Neural cell (in vitro differentiated cells): ENCODE data around the gene LTB4R2. TPM values are rescaled to one million over a fixed set of nuclear protein-coding genes. Genes with fewer than 3 reads are reported as not detected.
A peak's percentile ranks its signal among the peaks of the same experiment; 100 is the strongest.

Experiments used
- H2AFZ ChIP-seq: fragments of 200-600, 300-800 bp; sonication (generic), shearing (Covaris generic); 2 replicates; pipeline ENCODE4 v1.6.0; 2014; ENCODE audit warnings: low read depth, mild to moderate bottlenecking, antibody characterized with exemption, low read length, moderate library complexity
- H3F3A ChIP-seq: fragments of 200-600 bp; shearing (Covaris generic); 2 replicates; pipeline ENCODE4 v1.6.1; 2016; ENCODE audit warnings: mild to moderate bottlenecking, moderate library complexity, mixed read lengths, antibody characterized with exemption, low read length; ENCODE audit not compliant: insufficient read depth, poor library complexity, severe bottlenecking
- H3K27ac ChIP-seq: fragments of 200-600, 300-800 bp; sonication (generic), shearing (Covaris generic); 2 replicates; pipeline ENCODE4 v1.5.1; 2014; ENCODE audit warnings: mild to moderate bottlenecking, low read length, moderate library complexity
- H3K27me3 ChIP-seq: fragments of 300-800, 200-600 bp; sonication (generic), shearing (Covaris generic); 2 replicates; pipeline ENCODE4 v1.6.0; 2014; ENCODE audit warnings: mild to moderate bottlenecking, low read depth, low read length, moderate library complexity; ENCODE audit not compliant: insufficient read depth
- H3K36me3 ChIP-seq: fragments of 300-800, 200-600 bp; sonication (generic), shearing (Covaris generic); 2 replicates; pipeline ENCODE4 v1.5.1; 2014; ENCODE audit warnings: mild to moderate bottlenecking, antibody characterized with exemption, low read length, moderate library complexity; ENCODE audit not compliant: insufficient read depth
- H3K4me2 ChIP-seq: fragments of 300-800, 200-600 bp; sonication (generic), shearing (Covaris generic); 2 replicates; pipeline ENCODE4 v1.6.0; 2014; ENCODE audit warnings: mild to moderate bottlenecking, low read length
- H3K4me3 ChIP-seq: fragments of 300-800, 200-600 bp; sonication (generic), shearing (Covaris generic); 2 replicates; pipeline ENCODE4 v1.5.1; 2014; ENCODE audit warnings: mild to moderate bottlenecking, low read length, moderate library complexity
- H3K79me2 ChIP-seq: fragments of 200-600 bp; shearing (Covaris generic); replicated peaks from 2 replicates; pipeline ENCODE4 v1.6.0; 2014; ENCODE audit warnings: mild to moderate bottlenecking, low read length, moderate library complexity; ENCODE audit not compliant: insufficient read depth
- H3K9ac ChIP-seq: fragments of 300-800, 200-600 bp; sonication (generic), shearing (Covaris generic); 2 replicates; pipeline ENCODE4 v1.6.1; 2016; ENCODE audit warnings: mild to moderate bottlenecking, low read length, mixed read lengths
- H3K9me2 ChIP-seq: fragments of 200-600 bp; shearing (Covaris generic); 2 replicates; pipeline ENCODE4 v1.6.1; 2016; ENCODE audit warnings: mild to moderate bottlenecking, low read length, mixed read lengths; ENCODE audit not compliant: insufficient read depth
- H3K9me3 ChIP-seq: fragments of 200-600, 300-800 bp; sonication (generic), shearing (Covaris generic); 2 replicates; pipeline ENCODE4 v1.6.1; 2016; ENCODE audit warnings: mild to moderate bottlenecking, mixed run types, low read length, moderate library complexity, mixed read lengths
- H4K20me1 ChIP-seq: fragments of 200-600 bp; shearing (Covaris generic); 2 replicates; pipeline ENCODE4 v1.6.1; 2016; ENCODE audit warnings: mild to moderate bottlenecking, mixed run types; ENCODE audit not compliant: insufficient read depth
- CTCF ChIP-seq: fragments of 450-650 bp; IDR thresholded peaks from 2 replicates; pipeline ENCODE4 v1.5.1; 2014; ENCODE audit warnings: antibody characterized with exemption, mild to moderate bottlenecking, moderate library complexity; ENCODE audit not compliant: poor library complexity, severe bottlenecking
- EP300 ChIP-seq: fragments of 450-650 bp; conservative IDR thresholded peaks from 2 replicates; pipeline ENCODE4 v1.6.1; 2014; ENCODE audit warnings: antibody characterized with exemption, mild to moderate bottlenecking, moderate library complexity; ENCODE audit not compliant: poor library complexity, severe bottlenecking
- EZH2 ChIP-seq: fragments of 200-600, 300-800 bp; shearing (Covaris generic), sonication (generic); IDR thresholded peaks from 2 replicates; pipeline ENCODE4 v1.6.1; 2014; ENCODE audit warnings: antibody characterized with exemption, low read length, borderline replicate concordance, mild to moderate bottlenecking; ENCODE audit not compliant: insufficient read depth, poor library complexity, severe bottlenecking
- MXI1 ChIP-seq: fragments of 450-650 bp; conservative IDR thresholded peaks from 2 replicates; pipeline ENCODE4 v1.6.1; 2014; ENCODE audit warnings: antibody characterized with exemption, mild to moderate bottlenecking; ENCODE audit not compliant: poor library complexity, severe bottlenecking
- POLR2AphosphoS5 ChIP-seq: IDR thresholded peaks from 2 replicates; pipeline ENCODE4 v1.6.1; 2012
- RAD21 ChIP-seq: fragments of 450-650 bp; conservative IDR thresholded peaks from 2 replicates; pipeline ENCODE4 v1.6.1; 2014; ENCODE audit warnings: antibody characterized with exemption, mild to moderate bottlenecking, moderate library complexity
- REST ChIP-seq: IDR thresholded peaks from 2 replicates; pipeline ENCODE4 v1.6.1; 2012; ENCODE audit warnings: borderline replicate concordance
- SMC3 ChIP-seq: fragments of 450-650 bp; conservative IDR thresholded peaks from 2 replicates; pipeline ENCODE4 v1.6.1; 2014; ENCODE audit warnings: antibody characterized with exemption, mild to moderate bottlenecking, moderate library complexity; ENCODE audit not compliant: poor library complexity
- TAF1 ChIP-seq: IDR thresholded peaks from 2 replicates; pipeline ENCODE4 v1.6.1; 2012; ENCODE audit warnings: low read depth
- polyA plus RNA-seq: library from polyadenylated mRNA; depleted of rRNA; stranded (reverse); fragments of >200 nt; gene quantifications from 2 replicates; pipeline ENCODE4 v1.2.3, GENCODE V29; 2014

Gene LTB4R2
- polyA plus RNA-seq, 1 donor from 2014 or later = 5.0 TPM

GRCh38 chr14:24330973-24331674 is 21.2 kb downstream of the LTB4R2 start:
- no peaks in the 10 kb centered on the region for H3K9me2 ChIP-seq
- peaks cover 58% of the 10 kb centered on the region for H3K27me3 ChIP-seq
- no peak overlapping the region for H3K27ac ChIP-seq
- no peak overlapping the region for H3K4me2 ChIP-seq
- H3K9ac ChIP-seq = no peak overlapping the region
- no peaks in the 10 kb centered on the region for H3K36me3 ChIP-seq
- H4K20me1 ChIP-seq = no peaks in the 10 kb centered on the region
- no peak for TF ChIP-seq TAF1
- no peak for TF ChIP-seq SMC3
- TF ChIP-seq MXI1 = no peak
- no peak for TF ChIP-seq POLR2AphosphoS5
- no peak for TF ChIP-seq EP300
- no peak for TF ChIP-seq REST
- no peak for TF ChIP-seq RAD21
- no peak for TF ChIP-seq EZH2
- no peak for TF ChIP-seq CTCF
- no peaks in the 10 kb centered on the region for H3K9me3 ChIP-seq
- no peak overlapping the region for H3K4me3 ChIP-seq
- no peaks in the 10 kb centered on the region for H3K79me2 ChIP-seq
- H2AFZ ChIP-seq = no peak overlapping the region
- H3F3A ChIP-seq = no peaks in the 10 kb centered on the region

- no peaks in the 10 kb centered on the region for H3K9me2 ChIP-seq
- no peak for TF ChIP-seq EP300
- no peak for TF ChIP-seq MXI1
- TF ChIP-seq RAD21 = no peak
- TF ChIP-seq SMC3 = no peak
- no peak for TF ChIP-seq EZH2
- H3K27me3 ChIP-seq = peaks cover 65% of the 10 kb centered on the region
- H3F3A ChIP-seq = no peaks in the 10 kb centered on the region
- H2AFZ ChIP-seq = no peak overlapping the region
- H3K27ac ChIP-seq = no peak overlapping the region
- no peak overlapping the region for H3K4me2 ChIP-seq
- H3K9ac ChIP-seq = no peak overlapping the region
- H3K4me3 ChIP-seq = peak overlapping the region; percentile 54
- H3K79me2 ChIP-seq = no peaks in the 10 kb centered on the region
- H3K36me3 ChIP-seq = no peaks in the 10 kb centered on the region
- H3K9me3 ChIP-seq = no peaks in the 10 kb centered on the region
- H4K20me1 ChIP-seq = no peaks in the 10 kb centered on the region
These were observed 21.9 kb downstream of the LTB4R2 start for GRCh38 chr14:24331731-24332267.
